Fibroblast of gingiva (primary cell): ENCODE measurements around the gene RHOBTB1.

Experiments used
- DNase-seq: peaks from one replicate; pipeline ENCODE4 v3.0.0-alpha.2; 2011; ENCODE audit warnings: low read depth

The RHOBTB1 gene

GRCh38 chr10:60942134-60942787 is 1.7 kb downstream of the RHOBTB1 start:
- DNase-seq = peak; percentile 11

DNA sequence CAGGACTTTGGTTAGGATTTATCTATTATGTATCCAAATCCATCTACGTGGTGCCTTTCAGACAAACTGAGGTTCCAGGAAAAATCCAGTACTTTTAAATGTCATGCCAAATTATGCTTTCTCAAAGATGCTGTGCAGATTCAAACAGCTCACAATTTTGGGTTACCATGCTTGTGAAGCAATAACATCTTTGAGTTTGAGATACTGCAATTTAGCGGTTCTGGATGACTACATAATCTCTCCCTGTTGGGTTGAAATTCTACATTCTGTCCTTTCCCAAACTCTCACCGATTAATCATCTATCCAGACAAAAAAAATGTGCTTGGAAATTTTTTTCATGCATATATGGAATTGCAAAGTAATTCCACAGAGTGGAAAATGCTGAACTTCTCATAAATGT is 3.5 kb downstream of the RHOBTB1 start:
- DNase-seq = no peak

DNA sequence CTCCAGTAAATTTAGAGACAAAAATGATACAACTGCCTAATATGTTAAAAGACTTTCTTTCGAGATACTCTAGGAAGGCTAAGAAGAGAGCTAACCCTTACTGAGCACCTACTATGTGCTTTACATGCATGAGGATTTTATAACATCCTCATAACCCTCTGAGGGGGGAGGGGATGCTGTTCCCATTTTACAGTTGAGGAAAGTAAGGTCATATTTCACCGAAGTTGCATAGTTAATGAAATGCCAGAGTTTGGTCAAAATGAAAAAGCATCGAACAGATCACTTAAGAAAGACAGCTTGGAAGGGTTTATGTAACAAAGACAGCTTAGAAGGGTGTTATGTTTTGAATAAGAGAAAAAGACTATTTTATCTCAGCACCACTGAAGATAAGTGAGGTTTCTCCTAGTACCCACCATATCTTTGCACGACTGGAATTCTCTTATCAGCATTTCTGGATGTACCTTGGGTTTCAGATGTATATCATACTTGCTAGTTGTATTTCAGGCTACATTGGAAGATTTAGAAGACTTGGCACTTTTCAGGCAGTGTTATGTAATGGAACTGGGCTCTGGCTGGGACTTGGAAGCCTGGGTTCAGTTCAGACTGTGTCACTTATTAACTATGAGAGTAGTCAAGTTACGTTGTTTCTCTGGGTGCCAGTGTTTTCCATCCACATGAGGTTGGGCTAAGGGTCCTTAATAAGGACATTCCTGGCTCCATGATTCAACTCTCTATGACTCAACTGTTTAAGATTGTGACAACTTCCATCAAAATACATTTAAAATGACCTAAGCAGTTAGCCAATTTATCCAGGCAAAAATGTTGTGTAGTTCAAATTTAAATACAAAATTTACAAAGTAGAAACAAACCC is 6.0 kb downstream of the RHOBTB1 start:
- DNase-seq = peak; percentile 59

GRCh38 chr10:60937022-60937421 is 7.0 kb downstream of the RHOBTB1 start:
- no peak for DNase-seq

- DNase-seq = no peak
These were observed 9.5 kb downstream of the RHOBTB1 start for GRCh38 chr10:60934215-60935175.

- no peak for DNase-seq
These were observed 11.2 kb downstream of the RHOBTB1 start for GRCh38 chr10:60932756-60933155.

GRCh38 chr10:60930237-60930636 is 13.7 kb downstream of the RHOBTB1 start:
- DNase-seq = no peak

DNA sequence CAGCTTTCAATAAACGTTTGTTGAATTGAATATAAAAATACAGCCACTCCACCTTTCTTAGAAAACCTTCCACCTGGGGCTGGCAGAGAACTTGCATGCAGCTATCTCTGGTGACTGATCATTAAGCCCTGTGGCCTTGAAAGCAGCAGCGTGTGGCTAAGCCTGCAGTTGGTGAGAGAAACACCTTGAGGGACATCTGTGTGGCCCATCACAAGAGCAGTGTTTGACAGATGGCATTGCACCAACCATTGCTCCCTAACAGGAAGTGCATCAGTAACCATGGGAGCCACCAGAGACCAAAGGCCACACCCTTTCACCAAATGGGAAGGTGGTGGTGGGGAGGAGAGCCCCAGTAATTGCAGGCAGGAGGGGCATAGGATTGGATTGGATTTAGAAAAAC is 22.4 kb downstream of the RHOBTB1 start:
- no peak for DNase-seq

GRCh38 chr10:60920479-60920878 is 23.5 kb downstream of the RHOBTB1 start:
- DNase-seq = no peak

- no peak for DNase-seq
These were observed 24.4 kb downstream of the RHOBTB1 start for GRCh38 chr10:60919551-60919950.

GRCh38 chr10:60917331-60918280 is 26.4 kb downstream of the RHOBTB1 start:
- DNase-seq = no peak

- no peak for DNase-seq
These were observed 28.0 kb downstream of the RHOBTB1 start for GRCh38 chr10:60916025-60916424.

DNA sequence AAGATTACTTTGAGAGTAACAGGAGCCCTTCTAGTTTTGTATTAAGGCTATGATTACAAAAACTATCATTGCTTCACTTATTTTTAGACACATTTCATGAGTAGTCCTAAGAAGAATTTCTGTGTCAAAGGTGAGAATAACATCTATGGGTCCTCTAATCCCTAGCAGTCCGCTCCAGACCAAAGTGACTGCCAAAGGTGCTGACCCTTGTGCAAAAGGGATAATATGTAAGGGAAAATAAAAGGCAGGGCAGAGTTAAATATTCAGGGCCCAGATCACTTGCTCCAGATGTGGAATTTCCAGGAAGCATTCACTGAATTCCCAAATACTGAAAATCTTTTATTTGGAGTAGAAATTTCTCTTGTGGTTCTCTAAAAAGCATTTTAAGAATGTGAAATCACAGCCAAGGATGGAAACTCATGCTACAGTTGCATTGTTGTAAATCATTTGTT is 29.3 kb downstream of the RHOBTB1 start:
- peak; percentile 97 for DNase-seq

DNA sequence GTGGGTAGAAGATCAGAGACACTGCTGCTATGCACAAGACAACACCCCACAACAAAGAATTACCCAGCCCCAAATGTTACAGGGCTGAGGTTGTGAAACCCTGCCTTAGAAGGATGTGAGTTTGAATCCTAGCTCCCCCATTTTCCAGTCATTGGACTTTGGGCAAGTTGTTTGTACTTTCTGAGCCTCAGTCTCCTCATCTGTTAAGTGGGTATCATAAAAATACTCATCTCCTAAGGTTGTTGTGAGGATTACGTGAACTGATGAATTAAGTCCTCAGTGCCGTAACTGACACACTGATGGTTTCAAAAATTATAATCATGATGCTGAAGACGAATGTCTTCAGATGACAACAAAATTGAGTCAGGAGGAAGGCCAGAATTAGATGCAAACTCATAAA is 30.3 kb downstream of the RHOBTB1 start:
- no peak for DNase-seq

DNA sequence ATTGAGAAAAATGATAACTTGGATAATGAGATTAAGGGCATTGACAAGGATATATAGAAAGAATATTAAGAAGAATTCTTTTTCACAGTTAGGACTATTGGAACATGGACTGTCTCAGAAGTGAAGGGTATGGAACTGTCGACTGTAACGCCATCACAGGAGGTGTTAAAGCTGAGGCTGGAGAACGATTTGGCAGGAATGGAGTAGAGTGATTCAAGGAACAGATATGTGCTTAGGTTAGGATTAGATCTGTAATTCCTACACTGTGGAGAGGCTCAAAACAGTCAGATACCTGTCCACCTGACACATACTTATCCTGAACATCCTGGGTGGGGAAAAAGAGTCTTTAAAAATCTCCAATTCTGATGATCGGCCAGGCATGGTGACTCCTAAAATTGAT is 30.9 kb downstream of the RHOBTB1 start:
- no peak for DNase-seq

- DNase-seq = no peak
These were observed 32.3 kb downstream of the RHOBTB1 start for GRCh38 chr10:60911715-60912114.

GRCh38 chr10:60911216-60911615 is 32.8 kb downstream of the RHOBTB1 start:
- DNase-seq = no peak

DNA sequence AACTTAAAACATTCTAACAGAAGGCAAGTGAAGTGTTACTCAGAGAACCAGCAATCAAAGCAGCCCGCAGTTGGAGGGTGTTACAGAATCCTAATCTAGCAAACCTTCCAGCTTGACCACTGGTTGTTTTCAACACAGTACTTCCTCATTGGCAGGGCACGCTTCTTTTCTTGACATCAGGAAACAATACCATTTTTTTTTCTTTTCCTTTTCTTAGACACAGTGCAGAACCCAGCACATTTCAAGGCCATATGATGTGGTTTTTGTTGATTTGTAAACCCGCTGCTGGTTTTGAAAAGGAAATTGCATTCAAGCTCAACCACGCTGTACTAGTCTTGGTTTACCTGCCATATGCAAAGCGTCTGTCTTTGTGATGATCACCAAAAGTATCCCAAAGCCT is 33.4 kb downstream of the RHOBTB1 start:
- DNase-seq = no peak

GRCh38 chr10:60908896-60909295 is 35.1 kb downstream of the RHOBTB1 start:
- no peak for DNase-seq

- no peak for DNase-seq
These were observed 36.0 kb downstream of the RHOBTB1 start for GRCh38 chr10:60908031-60908430.

GRCh38 chr10:60907236-60907635 is 36.7 kb downstream of the RHOBTB1 start:
- DNase-seq = no peak
